ENCODE results near the gene SCNM1.
"Not testable (repeated sequence)": the region's sequence is repeated elsewhere in the genome, so short reads cannot be mapped to it uniquely, and the experiment has no call there.

The SCNM1 gene

DNA sequence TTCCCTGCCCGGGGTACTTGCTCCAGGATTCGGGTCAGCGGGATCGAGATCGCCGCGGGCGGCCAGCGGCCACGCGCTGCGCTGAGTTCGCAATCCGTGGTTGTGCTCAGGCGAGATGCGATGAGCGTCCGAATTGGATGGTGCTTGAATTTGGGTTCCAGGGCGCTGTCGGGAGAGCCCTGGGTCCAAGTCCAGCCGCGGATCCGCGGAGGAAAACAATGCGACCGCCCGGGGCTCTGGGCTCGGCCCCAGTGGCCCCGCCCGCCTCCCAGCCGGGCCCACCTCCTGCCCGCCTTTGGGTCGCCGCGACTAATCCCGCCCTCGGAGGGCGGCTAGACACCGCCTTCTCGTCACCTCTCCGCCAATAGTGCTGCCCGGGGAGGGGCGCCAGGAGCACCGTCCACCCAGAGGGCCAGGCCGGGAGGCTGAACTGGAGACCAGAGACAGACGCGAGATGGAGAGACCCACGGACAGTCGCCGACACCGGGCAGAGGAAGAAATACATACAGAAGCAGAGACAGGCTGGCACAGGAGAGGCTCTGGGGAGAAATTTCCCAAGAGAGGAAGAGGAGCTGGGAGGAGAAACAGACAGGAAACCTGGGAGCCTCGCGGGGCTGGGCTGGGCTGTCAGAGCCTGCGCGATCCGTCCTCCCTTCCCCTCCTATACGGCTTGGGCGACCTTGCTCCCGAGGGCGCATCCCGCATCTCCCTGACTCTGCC, 19.4 kb upstream of the SCNM1 start, which contains the start of gene SEMA6C:
Gene SEMA6C (minus strand): TSS at position 220 of the 720 bp plus-strand sequence. CDS start 4,010 bp downstream, outside the sequence.
- in situ Hi-C loops (cut with MboI; ENCODE audit: low sequenced_read_pairs): no loop called here

DNA sequence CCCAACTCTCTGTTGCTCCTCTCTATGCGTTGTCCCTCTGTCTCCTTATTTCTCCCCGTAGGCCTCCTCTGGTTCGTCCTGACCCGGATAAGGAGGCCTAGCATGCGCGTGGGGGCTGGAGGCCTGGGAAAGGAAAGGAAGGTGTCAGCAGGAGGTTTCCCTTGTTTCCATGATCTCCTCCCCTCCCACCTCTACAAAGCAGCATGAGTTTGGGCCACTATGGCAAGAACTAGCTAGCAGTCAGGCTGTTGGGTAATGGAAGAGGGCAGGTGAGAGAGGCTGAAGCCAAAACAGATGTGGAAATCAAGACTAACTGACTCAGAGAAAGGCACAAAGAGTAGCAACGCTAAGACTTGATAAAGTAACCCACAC, 18.8 kb upstream of the SCNM1 start:
- in situ Hi-C loops (cut with MboI; ENCODE audit: low sequenced_read_pairs): no loop called here

DNA sequence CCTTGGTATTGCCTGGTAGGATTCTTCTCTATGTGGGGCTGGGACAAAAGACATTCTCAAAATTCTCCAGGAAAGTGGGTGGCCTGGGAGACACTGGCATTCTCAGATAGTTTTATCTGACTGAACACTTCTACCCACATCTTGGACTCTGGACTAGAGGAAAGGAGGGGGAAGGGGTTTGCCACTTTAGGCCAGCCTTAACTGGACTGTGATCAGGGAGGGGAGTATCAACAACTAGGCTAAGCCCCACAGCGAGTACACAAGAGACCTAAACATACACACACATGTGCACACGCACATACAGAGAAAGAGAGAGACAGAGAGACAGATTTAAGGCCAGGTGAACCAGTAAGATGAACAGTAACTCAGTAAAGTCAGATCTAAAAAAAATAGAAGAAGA, 18.3 kb upstream of the SCNM1 start:
- in situ Hi-C loops (cut with MboI; ENCODE audit: low sequenced_read_pairs): no loop called here

DNA sequence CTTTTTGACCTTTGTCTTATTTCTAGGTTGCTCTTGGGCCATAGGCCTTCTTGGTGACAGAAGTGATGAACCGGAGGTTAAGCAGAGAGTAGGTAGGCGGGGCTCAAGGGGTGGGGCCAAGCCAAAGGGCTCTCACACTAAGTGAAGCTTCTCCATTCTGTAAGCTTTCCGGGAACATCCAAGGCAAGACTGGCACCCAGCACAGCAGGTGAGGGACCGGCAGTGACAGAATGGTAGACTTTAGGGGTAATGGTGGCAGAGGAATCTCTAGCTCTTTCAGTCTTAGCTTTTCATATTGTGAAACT, 9.5 kb upstream of the SCNM1 start, which contains the start of gene TNFAIP8L2:
Gene TNFAIP8L2 (plus strand): TSS at position 135 of the 305 bp plus-strand sequence. CDS start 2,049 bp downstream, outside the sequence.
- in situ Hi-C loops (cut with MboI; ENCODE audit: low sequenced_read_pairs): no loop called here

DNA sequence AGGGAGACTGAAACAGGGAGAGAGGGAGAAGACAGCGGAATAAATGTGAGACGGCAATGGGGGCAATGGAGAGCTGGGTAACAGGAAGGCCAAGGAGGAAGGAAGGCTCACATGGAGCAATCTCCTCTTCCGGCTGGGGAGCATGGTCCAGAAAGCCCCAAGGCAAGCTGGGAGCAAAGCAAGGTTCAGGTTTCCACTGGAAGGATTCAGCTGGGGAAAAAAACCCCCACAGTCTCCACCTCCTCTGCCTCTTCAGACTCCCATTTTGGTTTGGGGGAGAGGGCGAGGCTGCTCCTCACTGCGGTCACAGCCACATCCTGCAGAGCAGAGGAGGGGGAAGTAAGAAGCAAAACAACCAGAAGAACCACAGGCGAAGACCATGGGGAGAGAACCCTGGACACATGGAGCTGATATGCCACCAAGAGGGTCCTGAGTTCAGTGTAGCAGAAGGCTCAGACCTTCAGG, 8.8 kb upstream of the SCNM1 start:
- in situ Hi-C loops (cut with MboI; ENCODE audit: low sequenced_read_pairs): no loop called here

DNA sequence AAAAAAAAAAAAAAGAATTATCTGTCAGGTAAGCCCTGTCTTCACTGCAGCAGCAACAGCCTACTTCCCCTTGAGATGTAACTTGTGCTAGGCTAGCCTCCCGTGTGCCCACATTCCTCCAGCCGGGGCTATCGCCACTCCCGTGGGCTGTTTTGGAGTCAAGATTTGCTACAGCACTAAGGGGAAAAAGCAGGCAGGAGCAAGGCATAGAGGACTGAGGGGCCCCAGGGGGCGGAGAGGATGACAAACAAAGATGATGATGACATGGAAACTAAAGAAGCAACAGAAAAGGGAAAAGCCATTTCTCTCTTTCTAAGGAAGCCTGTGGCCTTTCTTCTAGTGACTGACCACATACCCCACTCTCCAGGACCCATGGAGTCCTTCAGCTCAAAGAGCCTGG, 7.6 kb upstream of the SCNM1 start:
- in situ Hi-C loops (cut with MboI; ENCODE audit: low sequenced_read_pairs): no loop called here

DNA sequence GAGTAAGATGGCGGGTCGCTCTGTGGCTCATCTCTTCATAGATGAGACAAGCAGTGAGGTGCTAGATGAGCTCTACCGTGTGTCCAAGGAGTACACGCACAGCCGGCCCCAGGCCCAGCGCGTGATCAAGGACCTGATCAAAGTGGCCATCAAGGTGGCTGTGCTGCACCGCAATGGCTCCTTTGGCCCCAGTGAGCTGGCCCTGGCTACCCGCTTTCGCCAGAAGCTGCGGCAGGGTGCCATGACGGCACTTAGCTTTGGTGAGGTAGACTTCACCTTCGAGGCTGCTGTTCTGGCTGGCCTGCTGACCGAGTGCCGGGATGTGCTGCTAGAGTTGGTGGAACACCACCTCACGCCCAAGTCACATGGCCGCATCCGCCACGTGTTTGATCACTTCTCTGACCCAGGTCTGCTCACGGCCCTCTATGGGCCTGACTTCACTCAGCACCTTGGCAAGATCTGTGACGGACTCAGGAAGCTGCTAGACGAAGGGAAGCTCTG, 7.1 kb upstream of the SCNM1 start:
- in situ Hi-C loops (cut with MboI; ENCODE audit: low sequenced_read_pairs): no loop called here

DNA sequence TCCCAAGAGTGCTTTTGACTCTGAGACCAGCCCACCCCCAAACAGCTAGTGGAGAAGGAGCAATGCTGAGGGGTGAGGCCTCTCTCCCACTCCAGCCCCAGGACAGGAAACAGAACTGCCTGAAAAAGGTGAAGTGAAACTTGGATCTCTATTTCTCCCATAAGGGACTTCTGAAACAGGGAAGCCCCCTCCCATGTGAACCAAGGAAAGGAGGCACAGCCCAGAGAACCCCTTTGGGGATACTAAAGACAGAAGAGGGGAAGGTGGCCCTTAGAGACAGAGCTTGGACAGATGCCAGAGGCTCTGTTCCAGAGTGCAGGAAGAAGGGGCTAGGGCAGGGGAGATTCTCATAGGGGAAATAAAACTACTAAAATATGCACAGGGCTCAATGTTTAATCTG, 6.6 kb upstream of the SCNM1 start:
- in situ Hi-C loops (cut with MboI; ENCODE audit: low sequenced_read_pairs): no loop called here

DNA sequence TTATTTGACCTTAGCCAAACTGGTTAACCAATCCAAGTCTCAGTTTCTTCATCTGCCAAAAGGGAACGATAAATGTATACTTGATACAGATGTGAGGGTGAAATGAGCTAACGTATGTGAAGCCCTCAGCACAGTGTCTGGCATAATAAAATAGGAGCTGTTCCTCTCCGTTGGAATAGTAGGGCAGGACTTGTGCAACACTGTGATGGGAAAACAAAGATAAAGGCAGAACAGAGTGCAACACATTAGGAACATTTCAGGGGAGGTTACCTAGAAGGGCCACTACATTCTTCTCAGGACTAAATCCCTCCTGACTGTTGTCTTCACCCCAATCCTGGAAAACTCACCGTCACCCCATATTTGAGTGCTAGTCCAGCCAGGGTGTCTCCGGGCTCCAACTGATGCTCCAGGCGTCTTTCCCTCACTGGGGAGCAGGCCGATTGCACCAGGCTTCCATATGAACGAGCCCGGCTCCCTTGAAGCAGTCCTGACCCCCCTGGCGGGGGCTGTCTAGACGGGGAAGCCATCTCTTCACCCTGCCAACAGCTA, 1.1 kb upstream of the SCNM1 start:
- in situ Hi-C loops (cut with MboI; ENCODE audit: low sequenced_read_pairs): no loop called here

DNA sequence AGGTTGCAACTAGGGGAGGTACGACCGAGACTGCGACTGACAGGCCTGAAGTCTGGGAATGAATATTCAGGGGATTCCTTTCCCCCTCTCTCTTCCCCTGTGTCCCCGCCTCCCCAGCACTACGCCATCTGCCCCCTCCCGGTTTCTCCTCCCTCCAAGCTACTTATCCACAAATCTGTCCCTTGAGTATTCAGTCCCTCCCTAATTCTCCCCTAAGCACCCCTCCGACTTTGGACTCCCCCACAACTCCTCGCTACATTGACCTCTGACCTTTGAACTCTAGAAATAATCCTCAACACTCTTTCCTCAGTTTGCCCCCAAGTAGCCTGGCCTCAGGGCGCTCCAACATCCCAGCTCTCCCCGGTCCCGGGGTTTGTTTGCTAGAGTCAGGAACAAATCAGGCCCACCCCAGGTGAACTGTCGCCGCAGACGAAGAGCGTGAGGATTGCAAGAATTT, 635 bp upstream of the SCNM1 start:
- in situ Hi-C loops (cut with MboI; ENCODE audit: low sequenced_read_pairs): no loop called here

DNA sequence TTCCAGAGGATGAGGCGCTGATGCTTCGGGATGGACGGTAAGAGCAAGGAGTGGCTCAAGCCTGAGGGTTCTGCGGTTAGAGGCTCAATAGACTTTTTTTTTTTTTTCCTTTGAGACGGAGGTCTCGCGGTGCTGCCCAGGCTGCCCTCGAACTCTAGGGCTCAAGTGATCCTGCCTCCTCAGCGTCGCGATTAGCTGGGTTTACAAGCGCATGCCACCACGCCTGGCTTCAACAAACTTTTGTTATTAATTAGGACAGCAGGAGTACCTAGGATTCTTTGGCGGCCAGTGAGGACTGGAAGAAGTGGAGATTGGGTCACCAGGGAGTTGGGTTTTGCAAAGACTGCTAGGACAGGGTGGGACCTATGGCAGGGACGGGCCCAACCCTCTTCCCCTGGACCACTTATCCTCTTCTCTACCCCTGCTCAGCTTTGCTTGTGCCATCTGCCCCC, 587 bp downstream of the SCNM1 start:
- in situ Hi-C loops (cut with MboI; ENCODE audit: low sequenced_read_pairs): no loop called here

DNA sequence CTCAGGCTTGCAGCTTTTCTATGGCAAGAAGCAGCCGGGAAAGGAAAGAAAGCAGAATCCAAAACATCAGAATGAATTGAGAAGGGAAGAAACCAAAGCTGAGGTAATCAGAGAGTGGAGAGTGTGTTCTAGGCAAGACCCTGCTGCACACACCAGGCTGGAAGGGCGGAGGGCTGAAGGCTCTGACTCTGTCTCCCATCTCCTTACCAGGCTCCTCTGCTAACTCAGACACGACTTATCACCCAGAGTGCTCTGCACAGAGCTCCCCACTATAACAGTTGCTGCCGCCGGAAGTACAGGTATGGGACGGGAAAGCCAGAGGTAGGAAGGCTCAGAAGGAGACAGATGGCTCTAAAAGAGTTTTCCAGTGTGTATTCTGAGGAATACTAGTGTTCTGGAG, 1.2 kb downstream of the SCNM1 start:
- in situ Hi-C loops (cut with MboI; ENCODE audit: low sequenced_read_pairs): no loop called here

DNA sequence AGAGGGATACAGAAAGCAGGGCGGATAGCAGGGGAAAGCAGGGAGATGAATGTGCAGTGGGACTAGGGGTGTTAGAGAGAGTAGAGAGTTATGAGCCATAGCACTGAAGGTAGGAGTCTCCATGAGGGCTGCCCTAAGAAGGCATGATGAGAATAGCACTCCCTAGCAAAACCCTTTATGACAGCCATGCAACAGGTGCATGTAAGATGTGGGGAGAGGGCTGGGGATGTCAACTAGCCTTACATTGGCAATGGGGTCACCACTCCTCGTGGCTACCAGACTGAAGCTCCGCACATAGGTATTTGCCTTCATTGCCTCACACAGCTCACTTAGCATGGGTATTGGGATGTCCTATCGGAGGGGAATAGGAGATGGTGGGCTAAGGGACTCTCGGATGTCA, 5.2 kb downstream of the SCNM1 start:
- in situ Hi-C loops (cut with MboI; ENCODE audit: low sequenced_read_pairs): no loop called here

DNA sequence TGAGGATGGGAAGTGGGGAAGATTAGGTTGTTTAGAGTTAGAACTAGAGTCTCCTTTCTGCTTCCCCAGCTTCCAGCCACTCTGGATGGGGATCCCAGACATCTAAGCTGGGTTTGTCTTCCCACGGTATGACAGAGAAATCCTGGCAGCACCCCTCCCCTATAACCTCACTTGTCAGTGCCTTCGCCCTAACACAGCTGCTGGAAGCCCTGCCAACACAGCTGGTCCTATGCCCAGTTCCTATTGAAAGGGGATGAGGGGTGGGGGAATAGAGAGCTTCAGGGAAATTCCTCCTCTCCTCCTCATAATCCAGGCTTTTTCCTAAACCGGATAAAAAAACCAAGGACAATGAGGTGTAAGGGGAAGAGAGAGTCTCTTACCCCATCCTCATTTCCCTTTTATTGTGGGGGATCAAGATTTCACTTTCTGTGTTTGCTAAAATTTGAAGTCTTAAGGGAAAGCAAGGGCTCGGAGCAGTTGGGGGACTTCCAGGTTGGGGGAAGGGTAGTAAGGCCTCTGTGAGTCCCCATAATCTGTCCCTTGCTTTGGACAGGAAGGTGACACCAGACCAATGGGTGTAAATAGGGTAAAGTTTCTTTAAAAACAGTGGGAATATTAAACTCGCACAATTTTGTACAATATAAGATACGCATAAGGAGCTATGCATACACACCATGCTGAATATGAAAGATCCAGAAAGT, 9.2 kb downstream of the SCNM1 start:
- in situ Hi-C loops (cut with MboI; ENCODE audit: low sequenced_read_pairs): no loop called here

DNA sequence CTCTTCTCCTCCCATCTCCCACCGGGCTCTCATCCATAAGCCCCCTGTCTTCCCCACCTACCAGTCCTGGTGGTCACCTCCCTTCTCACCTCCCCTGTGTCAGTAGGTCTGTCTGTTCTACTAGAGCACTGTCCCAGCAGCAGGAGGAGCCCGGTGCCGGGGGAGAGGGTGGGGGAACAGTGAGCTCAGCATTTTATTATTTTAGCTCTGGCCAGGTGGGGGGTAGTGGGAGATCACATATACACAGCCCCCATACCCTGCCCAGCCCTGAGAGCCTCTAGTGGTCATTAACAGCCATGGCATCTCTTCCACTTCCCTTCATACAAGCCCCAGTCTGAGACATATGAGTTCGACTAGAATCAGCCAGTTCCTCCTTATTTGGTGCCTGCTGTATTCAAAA, 9.9 kb downstream of the SCNM1 start, which contains the start of gene TMOD4:
Gene TMOD4 (minus strand): TSS at position 119 of the 400 bp plus-strand sequence. CDS start 1,106 bp downstream, outside the sequence.
- in situ Hi-C loops (cut with MboI; ENCODE audit: low sequenced_read_pairs): no loop called here

DNA sequence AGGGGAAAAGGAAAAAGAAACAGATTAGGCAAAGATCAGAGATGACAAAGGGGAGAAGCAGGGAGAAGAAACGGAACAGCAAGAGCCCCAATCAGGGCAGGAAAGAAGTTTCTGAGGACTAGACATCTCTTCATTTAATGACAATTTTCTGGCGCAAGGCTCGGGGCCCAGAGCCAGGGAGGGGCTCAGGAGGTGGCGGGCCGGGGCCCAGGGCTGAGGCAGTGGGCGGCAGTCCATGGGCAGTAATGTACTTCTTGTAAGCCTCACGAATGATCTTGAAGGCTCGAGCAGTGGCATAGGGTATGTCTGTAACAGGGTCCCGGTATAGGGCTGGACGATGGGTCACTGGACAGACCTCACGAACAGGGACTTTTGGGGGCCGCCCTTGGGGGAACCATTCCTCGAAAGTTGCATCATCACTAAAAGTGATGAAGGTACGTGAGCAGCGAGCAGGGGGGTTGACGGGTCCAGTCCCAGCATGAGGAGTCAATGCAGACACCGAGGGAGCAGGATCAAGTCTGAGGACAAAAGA, 10.6 kb downstream of the SCNM1 start:
- in situ Hi-C loops (cut with MboI; ENCODE audit: low sequenced_read_pairs): no loop called here

DNA sequence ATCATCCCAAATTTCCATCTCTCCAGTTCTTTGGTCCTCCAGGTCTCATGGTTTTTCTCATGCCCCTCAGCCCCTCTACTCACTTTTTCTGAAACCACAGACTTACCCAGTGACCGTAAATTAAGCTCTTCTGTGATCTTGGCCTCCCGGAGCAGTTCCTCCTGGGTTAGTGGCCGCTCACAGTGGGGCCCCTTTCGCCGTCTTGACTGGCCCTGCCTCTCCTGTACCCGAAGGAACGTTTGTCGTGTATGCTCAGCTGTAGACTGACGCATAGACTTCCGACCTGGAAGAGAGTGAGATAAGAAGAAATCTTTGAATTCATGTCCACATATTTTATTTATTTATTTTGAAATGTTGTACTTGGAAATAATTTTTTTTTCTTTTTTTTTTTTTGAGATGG, 18.3 kb downstream of the SCNM1 start:
- in situ Hi-C loops (cut with MboI; ENCODE audit: low sequenced_read_pairs): no loop called here

DNA sequence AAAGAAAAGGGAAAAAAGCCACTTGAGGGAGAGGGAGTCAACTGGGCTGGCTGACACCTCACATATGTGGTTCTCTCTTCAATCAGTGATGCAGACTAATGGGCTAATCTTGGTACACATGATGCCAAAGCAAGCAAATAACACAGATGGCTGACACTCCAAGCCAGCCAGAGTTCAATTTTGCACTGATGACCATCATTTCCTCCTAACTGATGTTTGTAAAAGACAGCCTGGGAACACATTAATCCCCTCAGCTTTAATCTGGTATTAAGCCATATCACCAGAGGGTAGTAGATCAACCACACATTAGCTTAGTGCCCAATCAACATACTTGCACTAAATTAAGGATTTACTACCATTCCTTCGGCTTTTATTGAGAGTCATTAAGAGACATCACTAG, 21.3 kb downstream of the SCNM1 start:
- in situ Hi-C loops (cut with MboI; ENCODE audit: low sequenced_read_pairs): no loop called here

DNA sequence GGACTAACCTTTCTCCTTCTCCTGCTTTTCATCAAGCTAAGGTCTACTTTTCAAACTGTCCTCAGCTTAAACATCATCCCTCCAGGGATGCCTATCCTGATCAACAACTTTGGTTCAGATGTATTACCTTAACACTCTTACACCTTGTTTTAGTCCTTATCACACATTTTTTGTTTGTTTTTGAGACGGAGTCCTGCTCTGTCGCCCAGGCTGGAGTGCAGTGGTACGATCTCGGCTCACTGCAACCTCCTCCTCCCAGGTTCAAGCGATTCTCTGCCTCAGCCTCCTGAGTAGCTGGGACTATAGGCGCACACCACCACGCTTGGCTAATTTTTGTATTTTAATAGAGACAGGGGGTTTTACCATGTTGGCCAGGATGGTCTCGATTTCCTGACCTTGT, 22.7 kb downstream of the SCNM1 start:
- in situ Hi-C loops (cut with MboI; ENCODE audit: low sequenced_read_pairs): not testable (repeated sequence)

DNA sequence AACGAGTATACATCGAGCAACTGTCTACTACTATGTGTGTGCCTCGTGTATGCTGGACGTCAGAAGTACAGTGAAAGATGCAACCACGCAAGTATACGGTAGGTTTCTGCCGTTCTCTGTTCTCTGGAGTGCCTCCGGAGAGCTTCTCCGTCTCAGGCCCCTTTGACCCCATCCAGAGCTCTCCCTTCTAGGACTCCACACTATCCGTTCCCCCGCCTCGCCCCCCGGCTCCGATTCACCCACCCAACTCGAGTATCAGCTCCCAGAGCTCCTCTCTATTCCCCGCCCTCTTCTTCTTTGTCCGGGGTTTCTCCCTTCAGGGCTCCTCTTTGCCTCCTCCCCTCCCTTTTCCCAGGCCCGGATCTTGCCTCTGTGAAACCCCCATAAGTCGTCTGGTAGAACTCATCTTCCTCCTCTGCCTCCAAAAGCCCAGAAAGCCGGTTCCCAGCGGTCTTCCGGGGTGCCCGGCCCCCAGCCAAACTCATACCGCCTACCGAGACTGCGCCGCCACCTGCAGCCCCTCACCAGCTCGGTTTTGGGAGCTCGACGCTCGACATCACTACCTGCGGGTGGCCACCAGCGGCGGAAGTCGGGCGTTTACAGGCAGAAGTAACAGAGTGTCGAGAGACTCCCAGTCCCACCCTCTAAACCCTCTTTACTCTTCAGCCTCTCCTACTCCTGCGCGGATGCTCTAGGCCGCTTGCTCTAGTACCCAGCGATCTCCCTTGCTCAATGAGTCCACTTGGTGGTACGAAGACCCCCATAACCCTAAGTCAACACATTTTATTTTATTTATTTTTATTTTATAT, 23.9 kb downstream of the SCNM1 start, which contains the start of gene VPS72:
Gene VPS72 (minus strand): TSS at position 561 of the 809 bp plus-strand sequence. CDS start 76 bp downstream, at position 485.
- in situ Hi-C loops (cut with MboI; ENCODE audit: low sequenced_read_pairs): no loop called here
